Peyer's patch (tissue), 4 donors: ENCODE data around the gene HOXD8. TPM values are rescaled to one million over a fixed set of nuclear protein-coding genes. Genes with fewer than 3 reads are reported as not detected.
A peak's percentile ranks its signal among the peaks of the same experiment; 100 is the strongest.

Source experiments
- DNase-seq, 3 donors: peaks; one replicate each; pipeline ENCODE4 v3.0.0-alpha.2; 2017 to 2019
- H3K27ac ChIP-seq, 4 donors: fragments of 200-600 bp; sonication (generic); one replicate each; pipeline ENCODE4 v1.5.1; 2016 to 2019
- H3K27me3 ChIP-seq, 2 donors: fragments of 200-600 bp; sonication (generic); one replicate each; pipeline ENCODE4 v1.5.1; 2019
- H3K36me3 ChIP-seq, 3 donors: fragments of 200-600 bp; sonication (generic); one replicate each; pipeline ENCODE4 v1.5.1; 2016 to 2019
- H3K4me1 ChIP-seq, 4 donors: fragments of 200-600 bp; sonication (generic); one replicate each; pipeline ENCODE4 v1.5.1; 2016 to 2019
- H3K4me3 ChIP-seq, 4 donors: fragments of 200-600 bp; sonication (generic); 1 replicate in 3 of 4; 2 replicates in 1 of 4; pipeline ENCODE4 v1.5.1; 2016 to 2019; ENCODE audit warnings: mild to moderate bottlenecking in 1 of 4
- H3K9me3 ChIP-seq, 4 donors: fragments of 200-600 bp; sonication (generic); one replicate each; pipeline ENCODE4 v1.5.1; 2016 to 2019; ENCODE audit warnings: mild to moderate bottlenecking in 1 of 4
- POLR2A ChIP-seq, 2 donors: fragments of 450-650 bp; IDR thresholded peaks; one replicate each; pipeline ENCODE4 v1.5.1; 2017; ENCODE audit warnings: antibody characterized with exemption in 2 of 2, mild to moderate bottlenecking in 2 of 2, moderate library complexity in 2 of 2
- total RNA-seq, 4 donors: library from RNA; depleted of rRNA; stranded (reverse); fragments of >200 nt; gene quantifications; one replicate each; pipeline ENCODE4 v1.1.0, GENCODE V29; 2016
- TF ChIP-seq, protein P1 (sequence below), 6 experiments: fragments of 450-650 bp in 4 of 6; fragments of 200-600 bp in 2 of 6; sonication (generic) in 1 of 6; IDR thresholded peaks; one replicate each; pipeline ENCODE4 v1.5.1; 2017 to 2019; ENCODE audit warnings: antibody characterized with exemption in 6 of 6, mild to moderate bottlenecking in 3 of 6, moderate library complexity in 1 of 6

The HOXD8 gene
- total RNA-seq, 4 donors from 2014 or later = 3.3 to 9.1 (median 5.0) TPM

DNA sequence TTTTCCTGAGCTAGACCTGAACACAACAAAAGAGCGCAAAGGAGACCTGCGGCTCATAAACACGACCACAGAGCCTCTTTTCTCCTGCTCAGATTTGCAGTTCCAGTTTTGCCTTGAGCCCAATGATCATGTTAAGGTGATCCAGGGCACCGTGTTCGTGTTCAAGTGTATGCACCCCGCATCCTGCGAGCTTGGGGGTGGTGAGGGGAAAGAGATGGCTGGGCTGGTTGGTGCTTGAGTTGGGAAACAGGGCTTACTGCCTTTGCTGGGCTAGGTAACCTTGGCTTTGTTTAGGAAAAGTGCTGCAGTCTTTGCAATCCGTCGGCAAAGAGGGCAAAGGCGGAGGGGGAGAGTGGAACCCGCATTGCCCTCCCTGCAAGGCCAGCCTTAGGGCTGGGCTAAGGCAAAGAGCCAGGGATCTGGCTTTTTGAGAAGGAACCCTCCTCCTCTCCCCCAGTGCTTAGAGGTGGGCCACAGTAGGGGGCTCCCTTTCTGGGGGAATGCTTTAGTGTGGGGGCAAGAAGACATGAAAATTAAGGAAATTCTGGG lies 11.6 kb upstream of the HOXD8 start:
- no peaks in the 10 kb centered on the region for H3K36me3 ChIP-seq
- H3K9me3 ChIP-seq = peaks cover 0 to 4% (median 0%) of the 10 kb centered on the region in 4 donors
- peaks cover 0 to 89% of the 10 kb centered on the region in 2 donors for H3K27me3 ChIP-seq
- no peak overlapping the region for H3K4me3 ChIP-seq
- DNase-seq = no peak
- H3K4me1 ChIP-seq = peaks cover 0 to 21% (median 0%) of the 10 kb centered on the region in 4 donors
- no peak overlapping the region for H3K27ac ChIP-seq
- TF ChIP-seq, protein P1, sequence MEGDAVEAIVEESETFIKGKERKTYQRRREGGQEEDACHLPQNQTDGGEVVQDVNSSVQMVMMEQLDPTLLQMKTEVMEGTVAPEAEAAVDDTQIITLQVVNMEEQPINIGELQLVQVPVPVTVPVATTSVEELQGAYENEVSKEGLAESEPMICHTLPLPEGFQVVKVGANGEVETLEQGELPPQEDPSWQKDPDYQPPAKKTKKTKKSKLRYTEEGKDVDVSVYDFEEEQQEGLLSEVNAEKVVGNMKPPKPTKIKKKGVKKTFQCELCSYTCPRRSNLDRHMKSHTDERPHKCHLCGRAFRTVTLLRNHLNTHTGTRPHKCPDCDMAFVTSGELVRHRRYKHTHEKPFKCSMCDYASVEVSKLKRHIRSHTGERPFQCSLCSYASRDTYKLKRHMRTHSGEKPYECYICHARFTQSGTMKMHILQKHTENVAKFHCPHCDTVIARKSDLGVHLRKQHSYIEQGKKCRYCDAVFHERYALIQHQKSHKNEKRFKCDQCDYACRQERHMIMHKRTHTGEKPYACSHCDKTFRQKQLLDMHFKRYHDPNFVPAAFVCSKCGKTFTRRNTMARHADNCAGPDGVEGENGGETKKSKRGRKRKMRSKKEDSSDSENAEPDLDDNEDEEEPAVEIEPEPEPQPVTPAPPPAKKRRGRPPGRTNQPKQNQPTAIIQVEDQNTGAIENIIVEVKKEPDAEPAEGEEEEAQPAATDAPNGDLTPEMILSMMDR (IDR thresholded peaks at IDR 0.05) = no peak
- TF ChIP-seq POLR2A (IDR thresholded peaks at IDR 0.05) = no peak

DNA sequence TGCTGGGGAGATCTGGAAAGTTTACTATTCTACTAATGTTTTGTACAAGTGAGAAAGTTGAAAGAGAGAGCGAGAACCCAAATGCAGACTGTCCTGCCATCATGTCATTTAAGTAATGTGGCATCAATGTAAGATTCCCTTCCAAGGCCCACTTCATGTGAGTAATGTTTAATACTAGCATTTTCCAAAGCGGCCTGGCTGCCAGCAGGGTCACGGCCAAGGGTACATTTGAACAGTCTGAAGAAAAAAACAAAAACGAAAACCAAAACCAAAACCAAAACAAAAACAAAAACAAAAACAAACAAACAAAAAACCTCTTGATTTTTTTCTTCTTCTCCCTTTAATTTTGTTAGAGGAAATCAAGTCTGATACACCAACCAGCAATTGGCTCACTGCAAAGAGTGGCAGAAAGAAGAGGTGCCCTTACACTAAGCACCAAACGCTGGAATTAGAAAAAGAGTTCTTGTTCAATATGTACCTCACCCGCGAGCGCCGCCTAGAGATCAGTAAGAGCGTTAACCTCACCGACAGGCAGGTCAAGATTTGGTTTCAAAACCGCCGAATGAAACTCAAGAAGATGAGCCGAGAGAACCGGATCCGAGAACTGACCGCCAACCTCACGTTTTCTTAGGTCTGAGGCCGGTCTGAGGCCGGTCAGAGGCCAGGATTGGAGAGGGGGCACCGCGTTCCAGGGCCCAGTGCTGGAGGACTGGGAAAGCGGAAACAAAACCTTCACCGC lies 10.7 kb upstream of the HOXD8 start:
- DNase-seq = peak in 1 of 3 donors; percentile 69
- Histone ChIP-seq H3K4me3 (no peak overlapping the region), H3K9me3 (peaks cover 0 to 4% (median 0%) of the 10 kb centered on the region in 4 donors), H3K36me3 (no peaks in the 10 kb centered on the region), H3K27me3 (peaks cover 0 to 90% of the 10 kb centered on the region in 2 donors), H3K4me1 (peaks cover 0 to 26% (median 0%) of the 10 kb centered on the region in 4 donors), H3K27ac (no peak overlapping the region)
- TF ChIP-seq, protein P1 (IDR thresholded peaks at IDR 0.05) = peak in 4 of 6 experiments; percentile 23 to 37 (median 29)
- no peak for TF ChIP-seq POLR2A (IDR thresholded peaks at IDR 0.05)

DNA sequence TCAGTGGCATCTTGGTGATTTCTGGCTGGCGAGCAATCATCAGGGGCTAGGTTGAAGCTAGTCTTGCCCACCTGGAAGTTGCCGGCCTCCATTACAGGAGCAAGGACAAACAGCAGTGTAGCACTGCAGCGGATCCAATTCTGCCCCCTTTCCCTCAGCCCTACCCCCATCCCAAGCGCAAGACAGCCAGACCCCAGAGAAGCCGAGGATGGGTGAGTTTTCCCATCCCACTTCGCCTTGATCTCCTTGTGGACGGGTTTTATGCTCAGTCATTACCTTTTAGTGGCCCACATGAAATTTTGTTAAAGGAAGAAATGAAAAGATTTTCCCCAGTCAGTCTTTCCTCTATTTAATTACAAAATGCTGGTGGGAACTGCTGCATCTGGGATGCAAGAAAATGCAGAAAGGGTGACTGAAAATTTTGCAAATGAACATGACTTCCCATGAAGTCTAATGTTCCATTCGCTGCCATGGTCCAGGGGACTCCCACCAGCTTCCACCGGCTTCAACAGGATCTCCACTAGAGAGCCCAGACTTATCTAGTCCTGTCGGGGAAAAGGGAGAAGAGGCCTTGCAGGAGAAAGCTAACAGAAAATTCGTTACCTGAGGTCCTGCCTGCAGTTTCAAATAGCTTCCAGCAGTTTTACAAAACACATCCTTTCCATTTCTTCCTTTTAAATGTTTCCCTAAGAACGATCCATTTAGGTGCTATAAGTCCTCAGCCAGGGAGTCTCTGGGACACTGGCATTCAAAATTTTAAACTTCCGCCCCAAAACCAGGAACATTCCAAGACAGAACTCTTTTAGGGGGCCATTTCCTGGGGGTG lies 8.9 kb upstream of the HOXD8 start:
- DNase-seq = no peak
- H3K27ac ChIP-seq = no peak overlapping the region
- no peak for TF ChIP-seq POLR2A (IDR thresholded peaks at IDR 0.05)
- TF ChIP-seq, protein P1 (IDR thresholded peaks at IDR 0.05) = no peak
- peaks cover 0 to 4% (median 0%) of the 10 kb centered on the region in 4 donors for H3K9me3 ChIP-seq
- H3K4me1 ChIP-seq = peaks cover 0 to 26% (median 0%) of the 10 kb centered on the region in 4 donors
- no peak overlapping the region for H3K4me3 ChIP-seq
- peaks cover 0 to 83% of the 10 kb centered on the region in 2 donors for H3K27me3 ChIP-seq
- no peaks in the 10 kb centered on the region for H3K36me3 ChIP-seq

DNA sequence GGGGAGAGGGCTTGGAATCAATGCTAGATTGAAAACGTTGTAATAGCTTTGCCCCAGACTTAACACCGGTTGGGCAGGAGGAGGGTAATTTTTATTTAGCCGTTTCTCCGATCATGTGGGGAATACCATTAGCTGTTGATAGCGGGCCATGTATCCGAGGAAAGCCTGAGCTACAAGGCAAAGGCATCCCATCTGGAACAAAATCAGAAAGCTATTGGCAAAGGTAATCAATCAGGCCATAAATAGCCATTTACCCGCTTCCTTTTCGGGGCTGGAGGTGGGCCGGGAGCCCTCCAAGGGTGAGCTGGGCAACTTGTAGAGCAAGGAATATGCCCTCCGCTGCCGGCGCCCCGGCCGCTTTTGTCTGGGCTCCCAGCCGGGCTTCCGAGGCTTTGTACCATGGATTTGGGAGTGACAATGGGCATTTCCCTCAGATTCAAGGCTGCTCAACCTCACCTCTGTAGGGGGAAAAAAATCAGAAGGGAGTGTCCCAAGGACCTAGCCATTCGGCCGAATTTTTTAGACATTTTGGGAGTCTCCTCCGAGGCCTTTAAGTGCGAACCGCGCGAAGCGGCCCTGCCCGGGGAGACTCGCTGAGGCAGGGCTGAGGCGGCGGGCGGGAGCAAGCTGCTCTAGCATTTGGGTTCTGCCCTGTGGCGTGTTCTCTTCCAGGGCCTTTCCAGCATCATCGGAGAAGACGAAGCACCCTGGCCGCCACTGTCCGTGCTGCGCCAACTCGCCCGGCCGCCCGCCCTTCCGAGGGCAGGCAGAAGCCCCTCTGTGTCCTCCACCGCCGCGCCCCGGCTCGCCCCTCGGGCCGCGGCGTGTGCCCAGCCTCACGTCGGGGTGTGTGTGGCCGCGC lies 8.1 kb upstream of the HOXD8 start:
- Histone ChIP-seq H3K36me3 (no peaks in the 10 kb centered on the region), H3K27me3 (peaks cover 0 to 74% of the 10 kb centered on the region in 2 donors), H3K4me1 (peaks cover 0 to 19% (median 0%) of the 10 kb centered on the region in 4 donors), H3K9me3 (peaks cover 0 to 4% (median 0%) of the 10 kb centered on the region in 4 donors), H3K4me3 (peak overlapping the region in 2 of 4 donors; percentile 57 to 63), H3K27ac (no peak overlapping the region)
- peak in 1 of 3 donors; percentile 44 for DNase-seq
- no peak for TF ChIP-seq POLR2A (IDR thresholded peaks at IDR 0.05)
- TF ChIP-seq, protein P1 (IDR thresholded peaks at IDR 0.05) = no peak
